HG03097 (cell line): ENCODE results near the gene PHLPP1.

Experiments
- ATAC-seq: cut with Tn5 transposase; IDR thresholded peaks from one replicate; pipeline ENCODE4 v1.9.1; 2021; ENCODE audit not compliant: unreplicated experiment, low FRiP score

Gene PHLPP1

GRCh38 chr18:62996566-62996965 is 281.2 kb downstream of the PHLPP1 start:
- no peak for ATAC-seq

GRCh38 chr18:62997076-62997475 is 281.7 kb downstream of the PHLPP1 start:
- no peak for ATAC-seq

GRCh38 chr18:62998443-62998842 is 283.1 kb downstream of the PHLPP1 start:
- no peak for ATAC-seq

GRCh38 chr18:62999392-62999791 is 284.1 kb downstream of the PHLPP1 start:
- ATAC-seq = no peak

GRCh38 chr18:62999921-63000320 is 284.6 kb downstream of the PHLPP1 start:
- no peak for ATAC-seq

- no peak for ATAC-seq
Measured at GRCh38 chr18:63000839-63001238, 285.5 kb downstream of the PHLPP1 start.

- ATAC-seq = no peak
Measured at GRCh38 chr18:63001861-63002260, 286.5 kb downstream of the PHLPP1 start.

GRCh38 chr18:63002305-63002704 is 287.0 kb downstream of the PHLPP1 start:
- ATAC-seq = no peak

GRCh38 chr18:63002803-63003445 is 287.6 kb downstream of the PHLPP1 start:
- no peak for ATAC-seq

GRCh38 chr18:63003899-63004298 is 288.6 kb downstream of the PHLPP1 start:
- ATAC-seq = no peak

- no peak for ATAC-seq
Measured at GRCh38 chr18:63004466-63005089, 289.2 kb downstream of the PHLPP1 start.

- no peak for ATAC-seq
Measured at GRCh38 chr18:63005306-63005705, 290.0 kb downstream of the PHLPP1 start.

- ATAC-seq = no peak
Measured at GRCh38 chr18:63007231-63007630, 291.9 kb downstream of the PHLPP1 start.

- ATAC-seq = no peak
Measured at GRCh38 chr18:63016270-63016669, 300.9 kb downstream of the PHLPP1 start.

GRCh38 chr18:63017076-63017475 is 301.7 kb downstream of the PHLPP1 start:
- no peak for ATAC-seq

- ATAC-seq = no peak
Measured at GRCh38 chr18:63017977-63018376, 302.6 kb downstream of the PHLPP1 start.

- no peak for ATAC-seq
Measured at GRCh38 chr18:63022429-63023022, 307.2 kb downstream of the PHLPP1 start.

- ATAC-seq = no peak
Measured at GRCh38 chr18:63025251-63026090, 310.1 kb downstream of the PHLPP1 start.

GRCh38 chr18:63028380-63028779 is 313.0 kb downstream of the PHLPP1 start:
- ATAC-seq = no peak
